Neural crest cell (in vitro differentiated cells): ENCODE measurements around the gene CBFA2T2. TPM values are rescaled to one million over a fixed set of nuclear protein-coding genes. Genes with fewer than 3 reads are reported as not detected.
"Not testable (repeated sequence)": the region's sequence is repeated elsewhere in the genome, so short reads cannot be mapped to it uniquely, and the experiment has no call there.

ENCODE experiments used
- DNase-seq: peaks from one replicate; pipeline ENCODE4 v3.0.0; 2021; ENCODE audit warnings: low read depth, mixed read lengths, low spot score
- H3K27ac Mint-ChIP-seq: one replicate; pipeline ENCODE4 v1.8.0; 2021; ENCODE audit warnings: mild to moderate bottlenecking, mixed read lengths; ENCODE audit not compliant: unreplicated experiment
- H3K27me3 Mint-ChIP-seq: 2 replicates; pipeline ENCODE4 v1.8.0; 2021; ENCODE audit warnings: low read depth, mild to moderate bottlenecking, mixed read lengths
- H3K36me3 Mint-ChIP-seq: 2 replicates; pipeline ENCODE4 v1.8.0; 2021; ENCODE audit warnings: low read depth, mild to moderate bottlenecking, mixed read lengths
- H3K4me1 Mint-ChIP-seq: 2 replicates; pipeline ENCODE4 v1.8.0; 2021; ENCODE audit warnings: mixed read lengths
- H3K4me3 Mint-ChIP-seq: one replicate; pipeline ENCODE4 v1.8.0; 2021; ENCODE audit warnings: mild to moderate bottlenecking, mixed read lengths
- H3K9me3 Mint-ChIP-seq: 2 replicates; pipeline ENCODE4 v1.8.0; 2021; ENCODE audit warnings: mixed read lengths
- CTCF ChIP-seq: fragments of 200-600 bp; sonication (generic); conservative IDR thresholded peaks from 2 replicates; pipeline ENCODE4 v1.5.0; 2021; ENCODE audit warnings: antibody characterized with exemption, mild to moderate bottlenecking
- total RNA-seq: library from RNA; stranded (reverse); gene quantifications from 2 replicates; pipeline ENCODE4 v1.2.1, GENCODE V29; 2021

CBFA2T2 gene
- total RNA-seq, 1 donor from 2014 or later: 36.5 TPM

DNA sequence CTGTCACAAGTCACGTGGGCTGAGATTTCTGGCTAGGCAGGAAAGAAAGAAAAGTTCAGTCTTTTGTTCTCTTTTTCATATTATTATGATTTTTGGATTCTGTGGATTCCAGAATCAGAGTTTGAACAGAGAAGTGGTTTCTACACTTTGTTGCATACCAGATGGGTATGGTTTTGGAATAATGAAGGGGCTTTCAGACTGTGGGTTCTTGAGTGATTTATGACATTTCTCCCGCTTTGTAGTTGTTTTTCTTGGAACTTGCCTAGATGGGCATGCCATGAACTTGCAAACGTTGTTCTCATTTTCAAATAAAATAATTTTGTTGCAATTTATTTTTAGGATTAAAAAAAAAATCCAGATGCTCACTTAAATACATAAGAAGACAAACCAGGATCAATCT is 34.4 kb downstream of the CBFA2T2 start:
- Mint-ChIP-seq H3K9me3 (no peaks in the 10 kb centered on the region), H3K4me1 (no peaks in the 10 kb centered on the region)
- TF ChIP-seq CTCF: no peak

GRCh38 chr20:33526769-33527168 is 36.9 kb downstream of the CBFA2T2 start:
- no peak for TF ChIP-seq CTCF
- Mint-ChIP-seq H3K4me3 (no peak overlapping the region), H3K4me1 (peaks cover 10% of the 10 kb centered on the region), H3K9me3 (no peaks in the 10 kb centered on the region), H3K27me3 (no peaks in the 10 kb centered on the region), H3K36me3 (no peaks in the 10 kb centered on the region), H3K27ac (no peak overlapping the region)
- DNase-seq: no peak

More for the DNA sequence above, 34.4 kb downstream of the CBFA2T2 start:
- Mint-ChIP-seq H3K4me3 (no peak overlapping the region), H3K27me3 (no peaks in the 10 kb centered on the region), H3K36me3 (no peaks in the 10 kb centered on the region), H3K27ac (no peak overlapping the region)
- no peak for DNase-seq

GRCh38 chr20:33531047-33531877 is 41.4 kb downstream of the CBFA2T2 start:
- Mint-ChIP-seq H3K36me3 (no peaks in the 10 kb centered on the region), H3K4me3 (no peak overlapping the region), H3K27ac (peak overlapping the region; percentile 79)

GRCh38 chr20:33531885-33532284 is 42.0 kb downstream of the CBFA2T2 start:
- DNase-seq: no peak
- no peaks in the 10 kb centered on the region for H3K9me3 Mint-ChIP-seq
- peaks cover 1% of the 10 kb centered on the region for H3K36me3 Mint-ChIP-seq
- no peak for TF ChIP-seq CTCF
- peaks cover 22% of the 10 kb centered on the region for H3K4me1 Mint-ChIP-seq
- no peak overlapping the region for H3K4me3 Mint-ChIP-seq
- no peaks in the 10 kb centered on the region for H3K27me3 Mint-ChIP-seq
- H3K27ac Mint-ChIP-seq: no peak overlapping the region

More at GRCh38 chr20:33531047-33531877, 41.4 kb downstream of the CBFA2T2 start:
- no peaks in the 10 kb centered on the region for H3K27me3 Mint-ChIP-seq
- TF ChIP-seq CTCF: no peak
- no peak for DNase-seq
- H3K4me1 Mint-ChIP-seq: peaks cover 22% of the 10 kb centered on the region
- H3K9me3 Mint-ChIP-seq: no peaks in the 10 kb centered on the region

GRCh38 chr20:33532753-33533459 is 43.0 kb downstream of the CBFA2T2 start:
- no peak for TF ChIP-seq CTCF
- DNase-seq: no peak
- H3K9me3 Mint-ChIP-seq: peaks cover 7% of the 10 kb centered on the region
- H3K4me3 Mint-ChIP-seq: no peak overlapping the region
- no peaks in the 10 kb centered on the region for H3K27me3 Mint-ChIP-seq
- H3K27ac Mint-ChIP-seq: no peak overlapping the region
- peaks cover 11% of the 10 kb centered on the region for H3K36me3 Mint-ChIP-seq
- H3K4me1 Mint-ChIP-seq: peaks cover 22% of the 10 kb centered on the region

DNA sequence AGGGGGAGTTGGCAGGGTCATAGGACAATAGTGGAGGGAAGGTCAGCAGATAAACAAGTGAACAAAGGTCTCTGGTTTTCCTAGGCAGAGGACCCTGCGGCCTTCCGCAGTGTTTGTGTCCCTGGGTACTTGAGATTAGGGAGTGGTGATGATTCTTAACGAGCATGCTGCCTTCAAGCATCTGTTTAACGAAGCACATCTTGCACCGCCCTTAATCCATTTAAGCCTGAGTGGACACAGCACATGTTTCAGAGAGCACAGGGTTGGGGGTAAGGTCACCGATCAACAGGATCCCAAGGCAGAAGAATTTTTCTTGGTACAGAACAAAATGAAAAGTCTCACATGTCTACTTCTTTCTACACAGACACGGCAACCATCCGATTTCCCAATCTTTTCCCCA is 45.8 kb downstream of the CBFA2T2 start:
- not testable (repeated sequence) for H3K27me3 Mint-ChIP-seq, H3K4me3 Mint-ChIP-seq, DNase-seq, H3K9me3 Mint-ChIP-seq, H3K27ac Mint-ChIP-seq
- Mint-ChIP-seq H3K36me3 (peaks cover 13% of the 10 kb centered on the region), H3K4me1 (peaks cover 22% of the 10 kb centered on the region)
